PC-3 (cell line): ENCODE results near the gene SH3RF3. TPM values are rescaled to one million over a fixed set of nuclear protein-coding genes. Genes with fewer than 3 reads are reported as not detected.

ENCODE experiments used
- ATAC-seq: fragments of 200-7000 bp; cut with Tn5 transposase; 2 replicates; pipeline ENCODE4 v1.9.1; 2020; ENCODE audit warnings: mild to moderate bottlenecking, moderate library complexity
- BruUV-seq: library from RNA; stranded (reverse); fragments of 400-500 nt; replicated peaks from 2 replicates; lab custom pipeline; 2021; lab: Mats Ljungman, UMichigan
- CTCF ChIA-PET: fragments of 300-600 bp; sonication (Branson Sonifier 250); formaldehyde crosslinking; loops from one replicate; lab custom pipeline; 2022; ENCODE audit warnings: antibody characterized with exemption; lab: Charles Lee
- POLR2A ChIA-PET: fragments of 300-600 bp; sonication (Branson Sonifier 250); formaldehyde crosslinking; loops from one replicate; lab custom pipeline; 2022; ENCODE audit warnings: antibody characterized with exemption; ENCODE audit not compliant: unreplicated experiment; lab: Charles Lee
- DNase-seq: peaks from one replicate; pipeline ENCODE4 v3.0.0-alpha.2; 2015
- H2AFZ ChIP-seq: fragments of 300-600 bp; sonication (generic); 2 replicates; pipeline ENCODE4 v1.6.0; 2016; ENCODE audit warnings: antibody characterized with exemption, low read length
- H3F3A ChIP-seq: fragments of 300-600 bp; sonication (generic); one replicate; pipeline ENCODE4 v1.6.0; 2017; ENCODE audit warnings: antibody characterized with exemption, low read length, control low read depth, mild to moderate bottlenecking; ENCODE audit not compliant: unreplicated experiment
- H3K27ac ChIP-seq: fragments of 300-600 bp; sonication (generic); 2 replicates; pipeline ENCODE4 v1.5.1; 2016; ENCODE audit warnings: mild to moderate bottlenecking, low read length
- H3K27me3 ChIP-seq: fragments of 300-600 bp; sonication (generic); 2 replicates; pipeline ENCODE4 v1.6.1; 2016; ENCODE audit warnings: low read length, mixed read lengths
- H3K36me3 ChIP-seq: fragments of 300-600 bp; sonication (generic); 2 replicates; pipeline ENCODE4 v1.6.1; 2016; ENCODE audit warnings: low read depth, mixed run types, low read length, mixed read lengths
- H3K4me1 ChIP-seq: fragments of 300-600 bp; sonication (generic); 2 replicates; pipeline ENCODE4 v1.5.1; 2016; ENCODE audit warnings: low read length; ENCODE audit not compliant: insufficient read depth
- H3K4me2 ChIP-seq: fragments of 300-600 bp; sonication (generic); 2 replicates; pipeline ENCODE4 v1.6.0; 2016; ENCODE audit warnings: low read length
- H3K4me3 ChIP-seq: fragments of 300-600 bp; sonication (generic); 2 replicates; pipeline ENCODE4 v1.5.1; 2016; ENCODE audit warnings: mild to moderate bottlenecking, low read length, mixed read lengths
- H3K79me2 ChIP-seq: fragments of 300-600 bp; sonication (generic); 2 replicates; pipeline ENCODE4 v1.6.1; 2017; ENCODE audit warnings: low read length, mixed read lengths
- H3K9ac ChIP-seq: fragments of 300-600 bp; sonication (generic); 2 replicates; pipeline ENCODE4 v1.6.0; 2016; ENCODE audit warnings: mild to moderate bottlenecking, low read length
- H3K9me2 ChIP-seq: fragments of 300-600 bp; sonication (generic); replicated peaks from 2 replicates; pipeline ENCODE4 v1.6.1; 2016; ENCODE audit warnings: mixed run types, low read length, mixed read lengths
- H3K9me3 ChIP-seq: fragments of 300-600 bp; sonication (generic); 2 replicates; pipeline ENCODE4 v1.6.1; 2016; ENCODE audit warnings: low read length, mixed read lengths
- H4K20me1 ChIP-seq: fragments of 300-600 bp; sonication (generic); 2 replicates; pipeline ENCODE4 v1.6.1; 2016; ENCODE audit warnings: low read length, mixed read lengths
- CTCF ChIP-seq: fragments of 300-600 bp; sonication (generic); conservative IDR thresholded peaks from 2 replicates; pipeline ENCODE4 v1.5.1; 2017; ENCODE audit warnings: antibody characterized with exemption, low read depth, mild to moderate bottlenecking, low read length
- EZH2 ChIP-seq: fragments of 300-600 bp; sonication (generic); IDR thresholded peaks from one replicate; pipeline ENCODE4 v1.6.1; 2017; ENCODE audit warnings: antibody characterized with exemption, mild to moderate bottlenecking, low read length; ENCODE audit not compliant: unreplicated experiment
- EZH2phosphoT487 ChIP-seq: fragments of 300-600 bp; sonication (generic); IDR thresholded peaks from 2 replicates; pipeline ENCODE4 v1.6.1; 2018; ENCODE audit warnings: mild to moderate bottlenecking, antibody characterized with exemption, low read length, borderline replicate concordance
- intact Hi-C: fragments of 100-400 bp; cut with micrococcal nuclease; formaldehyde crosslinking; loops from 2 replicates; pipeline ENCODE4 v1.9.0; 2023
- total RNA-seq: library from RNA; depleted of rRNA; stranded (reverse); fragments of >200 nt; gene quantifications from 2 replicates; pipeline ENCODE4 v1.2.3, GENCODE V29; 2014

Gene SH3RF3
- total RNA-seq, 1 experiment from 2014 or later: 11.7 TPM

GRCh38 chr2:109493176-109493935 lies 364.4 kb downstream of the SH3RF3 start:
- Histone ChIP-seq H3K4me2 (no peak overlapping the region), H3K9ac (no peak overlapping the region), H3K4me1 (peaks cover 15% of the 10 kb centered on the region), H3K4me3 (no peak overlapping the region), H2AFZ (no peak overlapping the region), H3K27me3 (no peaks in the 10 kb centered on the region), H3K79me2 (no peaks in the 10 kb centered on the region), H3K36me3 (no peaks in the 10 kb centered on the region), H4K20me1 (no peaks in the 10 kb centered on the region), H3F3A (no peaks in the 10 kb centered on the region), H3K9me2 (no peaks in the 10 kb centered on the region), H3K27ac (no peak overlapping the region), H3K9me3 (no peaks in the 10 kb centered on the region)
- ChIA-PET CTCF (no interaction called here), POLR2A (no interaction called here)
- ATAC-seq (no peak), DNase-seq (no peak)
- intact Hi-C loops: loop anchor here (10.0 kb wide), 1 partner anchor 639 kb away; no protein-coding TSS in a partner anchor
- BruUV-seq: no TSS peak
- TF ChIP-seq EZH2phosphoT487 (no peak), EZH2 (no peak), CTCF (no peak)

GRCh38 chr2:109494351-109494750 lies 365.3 kb downstream of the SH3RF3 start:
- no peak for DNase-seq

More at GRCh38 chr2:109494351-109494750, 365.3 kb downstream of the SH3RF3 start:
- Histone ChIP-seq H3K4me3 (no peak overlapping the region), H2AFZ (no peak overlapping the region), H3K36me3 (no peaks in the 10 kb centered on the region), H3K9me2 (no peaks in the 10 kb centered on the region), H4K20me1 (no peaks in the 10 kb centered on the region), H3K27me3 (no peaks in the 10 kb centered on the region), H3K4me2 (no peak overlapping the region), H3K4me1 (peaks cover 25% of the 10 kb centered on the region), H3K27ac (no peak overlapping the region), H3K9ac (no peak overlapping the region), H3K79me2 (no peaks in the 10 kb centered on the region), H3F3A (no peaks in the 10 kb centered on the region), H3K9me3 (no peaks in the 10 kb centered on the region)
- ChIA-PET POLR2A (no interaction called here), CTCF (no interaction called here)
- no TSS peak for BruUV-seq
- TF ChIP-seq CTCF (no peak), EZH2 (no peak), EZH2phosphoT487 (no peak)
- intact Hi-C loops: loop anchor here (2.0 to 10.0 kb wide), 2 partner anchors 366 to 640 kb away; partner anchors contain the start of gene SH3RF3
- no peak for ATAC-seq
